MCF 10A (cell line): Measurements from ENCODE around the gene ACHE. TPM values are rescaled to one million over a fixed set of nuclear protein-coding genes. Genes with fewer than 3 reads are reported as not detected.

Experiments used
- BruUV-seq: library from RNA; stranded (reverse); fragments of 400-500 nt; replicated peaks from 2 replicates; lab custom pipeline; 2021; lab: Mats Ljungman, UMichigan
- CTCF ChIA-PET: fragments of 300-600 bp; sonication (Branson Sonifier 250); formaldehyde crosslinking; extraction: SDS; loops from one replicate; lab custom pipeline; 2021; ENCODE audit warnings: antibody characterized with exemption, inconsistent platforms; lab: Yijun Ruan, JAX
- POLR2A ChIA-PET: fragments of 300-600, 350-650 bp; sonication (Branson Sonifier 250); formaldehyde crosslinking; extraction: SDS; loops from one replicate; lab custom pipeline; 2020; ENCODE audit warnings: antibody characterized with exemption, inconsistent platforms; lab: Yijun Ruan, JAX
- DNase-seq: peaks from one replicate; pipeline ENCODE4 v3.0.0-alpha.2; 2018; ENCODE audit not compliant: unreplicated experiment
- H3K27ac Mint-ChIP-seq: one replicate; pipeline ENCODE4 v1.8.0; 2022; ENCODE audit warnings: mild to moderate bottlenecking, low read depth, mixed read lengths; ENCODE audit not compliant: unreplicated experiment
- H3K27me3 Mint-ChIP-seq: one replicate; pipeline ENCODE4 v1.8.0; 2022; ENCODE audit warnings: mixed read lengths; ENCODE audit not compliant: insufficient read depth, unreplicated experiment
- H3K36me3 Mint-ChIP-seq: one replicate; pipeline ENCODE4 v1.8.0; 2022; ENCODE audit warnings: mild to moderate bottlenecking, moderate library complexity, mixed read lengths; ENCODE audit not compliant: insufficient read depth, unreplicated experiment
- H3K4me1 Mint-ChIP-seq: one replicate; pipeline ENCODE4 v1.8.0; 2022; ENCODE audit warnings: mixed read lengths; ENCODE audit not compliant: insufficient read depth, unreplicated experiment
- H3K4me3 Mint-ChIP-seq: one replicate; pipeline ENCODE4 v1.8.0; 2022; ENCODE audit warnings: mild to moderate bottlenecking, moderate library complexity, mixed read lengths; ENCODE audit not compliant: unreplicated experiment
- H3K9me3 Mint-ChIP-seq: one replicate; pipeline ENCODE4 v1.8.0; 2022; ENCODE audit warnings: mixed read lengths; ENCODE audit not compliant: unreplicated experiment
- intact Hi-C: fragments of 100-400 bp; cut with micrococcal nuclease; formaldehyde crosslinking; loops from 2 replicates; pipeline ENCODE4 v1.14.1; 2022
- total RNA-seq: library from RNA; stranded (reverse); gene quantifications from 2 replicates; pipeline ENCODE4 v1.2.3, GENCODE V29; 2022
- TF ChIP-seq, protein P1 (sequence below): fragments of 200-600 bp; IDR thresholded peaks from one replicate; pipeline ENCODE4 v1.8.0; 2022; ENCODE audit warnings: antibody characterized with exemption, mild to moderate bottlenecking; ENCODE audit not compliant: unreplicated experiment

The ACHE gene
- total RNA-seq, 1 experiment from 2014 or later: 0.30 TPM

DNA sequence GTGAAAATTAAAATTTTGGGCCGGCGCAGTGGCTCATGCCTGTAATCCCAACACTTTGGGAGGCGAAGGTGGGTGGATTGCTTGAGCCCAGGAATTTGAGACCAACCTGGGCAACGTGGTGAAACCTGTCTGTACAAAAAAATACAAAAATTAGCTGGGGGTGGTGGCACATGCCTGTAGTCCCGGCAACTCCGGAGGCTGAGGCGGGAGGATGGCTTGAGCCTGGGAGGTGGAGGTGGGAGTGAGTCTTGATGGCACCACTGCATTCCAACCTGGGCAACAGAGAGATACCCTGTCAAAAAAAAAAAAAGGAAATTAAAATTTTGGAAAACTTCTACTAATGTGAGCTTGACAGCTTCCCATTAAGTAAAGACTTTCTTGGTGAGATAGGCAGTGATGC lies 17.7 kb downstream of the ACHE start:
- Mint-ChIP-seq H3K27me3 (no peaks in the 10 kb centered on the region), H3K9me3 (no peaks in the 10 kb centered on the region), H3K4me1 (peaks cover 25% of the 10 kb centered on the region), H3K4me3 (no peak overlapping the region), H3K36me3 (peaks cover 94% of the 10 kb centered on the region), H3K27ac (peak overlapping the region; percentile 66)
- POLR2A ChIA-PET: interaction anchor here (0.6 to 7.2 kb wide), 4 partner anchors 11 to 245 kb away, joined by 3 to 157 read pairs (median 14); partner anchors contain the start of genes TRIP6 and UFSP1
- TF ChIP-seq, protein P1, sequence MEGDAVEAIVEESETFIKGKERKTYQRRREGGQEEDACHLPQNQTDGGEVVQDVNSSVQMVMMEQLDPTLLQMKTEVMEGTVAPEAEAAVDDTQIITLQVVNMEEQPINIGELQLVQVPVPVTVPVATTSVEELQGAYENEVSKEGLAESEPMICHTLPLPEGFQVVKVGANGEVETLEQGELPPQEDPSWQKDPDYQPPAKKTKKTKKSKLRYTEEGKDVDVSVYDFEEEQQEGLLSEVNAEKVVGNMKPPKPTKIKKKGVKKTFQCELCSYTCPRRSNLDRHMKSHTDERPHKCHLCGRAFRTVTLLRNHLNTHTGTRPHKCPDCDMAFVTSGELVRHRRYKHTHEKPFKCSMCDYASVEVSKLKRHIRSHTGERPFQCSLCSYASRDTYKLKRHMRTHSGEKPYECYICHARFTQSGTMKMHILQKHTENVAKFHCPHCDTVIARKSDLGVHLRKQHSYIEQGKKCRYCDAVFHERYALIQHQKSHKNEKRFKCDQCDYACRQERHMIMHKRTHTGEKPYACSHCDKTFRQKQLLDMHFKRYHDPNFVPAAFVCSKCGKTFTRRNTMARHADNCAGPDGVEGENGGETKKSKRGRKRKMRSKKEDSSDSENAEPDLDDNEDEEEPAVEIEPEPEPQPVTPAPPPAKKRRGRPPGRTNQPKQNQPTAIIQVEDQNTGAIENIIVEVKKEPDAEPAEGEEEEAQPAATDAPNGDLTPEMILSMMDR: no peak
- BruUV-seq: no TSS peak
- DNase-seq: no peak
- CTCF ChIA-PET: interaction anchor here (0.6 to 2.0 kb wide), 6 partner anchors 83 to 802 kb away, joined by 3 to 7 read pairs (median 4); partner anchors contain the start of gene POP7
- intact Hi-C loops: no loop called here

DNA sequence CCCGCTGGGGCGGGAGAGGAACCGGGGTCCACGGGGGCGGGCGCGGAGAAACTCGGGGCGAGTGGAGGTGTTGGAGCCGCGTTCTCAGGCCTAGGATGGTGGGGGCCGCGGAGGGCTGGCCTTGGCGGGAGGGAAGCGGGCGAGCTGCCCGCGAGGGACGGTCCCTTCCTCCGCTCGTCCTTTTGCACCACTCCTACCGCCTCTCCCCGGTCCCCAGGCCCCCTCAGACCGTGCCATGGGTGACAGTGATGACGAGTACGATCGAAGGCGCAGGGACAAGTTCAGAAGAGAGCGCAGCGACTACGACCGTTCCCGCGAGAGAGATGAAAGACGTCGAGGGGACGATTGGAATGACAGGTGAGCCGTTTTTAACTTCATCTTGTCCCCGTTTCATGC lies 20.3 kb downstream of the ACHE start:
- TF ChIP-seq, protein P1: no peak
- peaks cover 94% of the 10 kb centered on the region for H3K36me3 Mint-ChIP-seq
- peak; percentile 25 for DNase-seq
- ChIA-PET POLR2A (interaction anchor here (0.6 to 7.2 kb wide), 27 partner anchors 8 to 846 kb away, joined by 3 to 157 read pairs (median 5); partner anchors contain the start of genes EPHB4, PLOD3, POP7 and SLC12A9), CTCF (interaction anchor here (0.5 to 2.1 kb wide), 5 partner anchors 11 to 406 kb away, joined by 3 to 10 read pairs (median 3); partner anchors contain the start of genes POP7 and UFSP1)
- H3K9me3 Mint-ChIP-seq: no peaks in the 10 kb centered on the region
- no peaks in the 10 kb centered on the region for H3K27me3 Mint-ChIP-seq
- H3K4me3 Mint-ChIP-seq: peak overlapping the region; percentile 97
- peaks cover 30% of the 10 kb centered on the region for H3K4me1 Mint-ChIP-seq
- intact Hi-C loops: no loop called here
- BruUV-seq: no TSS peak
- H3K27ac Mint-ChIP-seq: peak overlapping the region; percentile 98

DNA sequence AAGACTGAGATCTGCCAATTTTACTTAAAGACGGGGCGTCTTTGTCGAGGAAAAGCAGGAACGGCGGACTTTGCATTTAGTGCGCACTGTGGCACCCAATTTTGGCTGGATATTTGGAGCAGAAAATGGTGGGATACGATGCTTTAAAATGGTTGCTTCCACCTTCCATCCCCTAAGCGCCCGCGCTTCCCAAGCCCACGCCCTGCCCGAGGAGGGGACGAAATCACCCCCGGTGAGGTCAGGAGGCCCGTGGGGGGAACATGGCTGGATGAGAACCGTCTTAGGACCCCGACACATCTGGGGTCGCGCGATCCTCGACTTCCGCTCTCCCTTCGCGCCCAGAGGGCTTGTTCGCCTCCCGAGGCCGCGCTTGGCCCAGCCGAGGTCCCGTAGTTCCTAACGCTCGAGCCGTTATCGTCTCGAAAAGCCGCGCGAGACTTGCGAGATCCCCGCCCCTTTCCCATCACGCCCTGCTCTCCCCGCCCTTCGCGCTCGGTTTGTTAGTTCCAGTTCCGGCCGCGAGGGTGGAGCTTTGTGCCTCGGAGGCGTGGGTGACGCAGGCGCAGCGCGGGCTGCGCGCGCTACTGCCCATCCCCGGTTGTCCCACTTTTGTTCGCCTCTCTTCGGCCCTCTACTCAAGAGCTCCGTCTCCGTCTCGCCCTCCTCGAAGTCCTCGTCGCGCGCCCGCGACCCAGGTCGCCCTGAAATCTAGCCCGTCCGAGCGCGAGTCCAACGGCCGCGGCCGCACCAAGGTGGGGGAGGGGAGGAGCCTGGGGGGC lies 20.9 kb downstream of the ACHE start, which contains the start of gene SRRT:
Gene SRRT, plus strand, starts transcription at position 527 of the 779 bp plus-strand sequence. CDS start 488 bp downstream, outside the sequence.
- CTCF ChIA-PET: interaction anchor here (0.5 to 2.1 kb wide), 6 partner anchors 12 to 405 kb away, joined by 3 to 10 read pairs (median 3); partner anchors contain the start of genes POP7 and UFSP1
- TSS peak; percentile 95 for BruUV-seq
- TF ChIP-seq, protein P1: no peak
- Mint-ChIP-seq H3K4me1 (peaks cover 30% of the 10 kb centered on the region), H3K27me3 (no peaks in the 10 kb centered on the region), H3K27ac (peak within 1 kb of the TSS; percentile 98), H3K36me3 (peaks cover 94% of the 10 kb centered on the region), H3K9me3 (no peaks in the 10 kb centered on the region), H3K4me3 (peak within 1 kb of the TSS; percentile 97)
- peak; percentile 99 for DNase-seq
- intact Hi-C loops: no loop called here
- POLR2A ChIA-PET: interaction anchor here (0.6 to 7.2 kb wide), 27 partner anchors 7 to 825 kb away, joined by 3 to 157 read pairs (median 5); partner anchors contain the start of genes EPHB4, FBXO24, LRCH4 and PLOD3

DNA sequence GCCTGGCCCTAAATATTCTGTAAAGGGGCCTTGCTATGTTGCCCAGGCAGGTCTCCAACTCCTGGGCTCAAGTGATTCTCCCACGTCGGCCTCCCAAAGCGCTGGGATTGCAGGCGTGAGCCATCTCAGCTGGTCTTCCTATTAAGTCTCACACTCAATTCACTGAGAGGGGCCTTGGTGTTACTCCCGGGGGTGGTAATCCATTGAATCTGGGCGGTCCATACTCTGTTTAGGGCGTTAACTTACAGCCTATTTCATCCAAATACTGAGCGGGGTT lies 21.4 kb downstream of the ACHE start:
- POLR2A ChIA-PET: interaction anchor here (1.4 to 7.2 kb wide), 2 partner anchors 15 to 74 kb away, joined by 7 to 157 read pairs; partner anchors contain the start of gene UFSP1
- H3K27me3 Mint-ChIP-seq: no peaks in the 10 kb centered on the region

More for the DNA sequence above, 21.4 kb downstream of the ACHE start:
- Mint-ChIP-seq H3K9me3 (no peaks in the 10 kb centered on the region), H3K4me1 (peaks cover 30% of the 10 kb centered on the region), H3K36me3 (peaks cover 91% of the 10 kb centered on the region), H3K4me3 (peak overlapping the region; percentile 97), H3K27ac (peak overlapping the region; percentile 98)
- intact Hi-C loops: no loop called here
- DNase-seq: no peak
- TF ChIP-seq, protein P1: no peak
- CTCF ChIA-PET: interaction anchor here (1.0 to 1.3 kb wide), 2 partner anchors 15 to 168 kb away, joined by 3 read pairs; partner anchors contain the start of genes POP7 and UFSP1
- BruUV-seq: no TSS peak
